Activated CD4-positive, CD25-positive, alpha-beta regulatory T cell treated with anti-CD3 and anti-CD28 coated beads, Interleukin-2, amount 50 U/mL, for 16 hours (primary cell): ENCODE data around the gene FADD.
"Not testable (repeated sequence)": the region's sequence is repeated elsewhere in the genome, so short reads cannot be mapped to it uniquely, and the experiment has no call there.

ENCODE experiments used
- DNase-seq: peaks from one replicate; pipeline ENCODE4 v3.0.0-alpha.2; 2020; ENCODE audit warnings: low read depth, low spot score

Gene FADD

GRCh38 chr11:70205049-70205725 is 2.1 kb downstream of the FADD start:
- no peak for DNase-seq

GRCh38 chr11:70205766-70206165 is 2.7 kb downstream of the FADD start:
- no peak for DNase-seq

DNA sequence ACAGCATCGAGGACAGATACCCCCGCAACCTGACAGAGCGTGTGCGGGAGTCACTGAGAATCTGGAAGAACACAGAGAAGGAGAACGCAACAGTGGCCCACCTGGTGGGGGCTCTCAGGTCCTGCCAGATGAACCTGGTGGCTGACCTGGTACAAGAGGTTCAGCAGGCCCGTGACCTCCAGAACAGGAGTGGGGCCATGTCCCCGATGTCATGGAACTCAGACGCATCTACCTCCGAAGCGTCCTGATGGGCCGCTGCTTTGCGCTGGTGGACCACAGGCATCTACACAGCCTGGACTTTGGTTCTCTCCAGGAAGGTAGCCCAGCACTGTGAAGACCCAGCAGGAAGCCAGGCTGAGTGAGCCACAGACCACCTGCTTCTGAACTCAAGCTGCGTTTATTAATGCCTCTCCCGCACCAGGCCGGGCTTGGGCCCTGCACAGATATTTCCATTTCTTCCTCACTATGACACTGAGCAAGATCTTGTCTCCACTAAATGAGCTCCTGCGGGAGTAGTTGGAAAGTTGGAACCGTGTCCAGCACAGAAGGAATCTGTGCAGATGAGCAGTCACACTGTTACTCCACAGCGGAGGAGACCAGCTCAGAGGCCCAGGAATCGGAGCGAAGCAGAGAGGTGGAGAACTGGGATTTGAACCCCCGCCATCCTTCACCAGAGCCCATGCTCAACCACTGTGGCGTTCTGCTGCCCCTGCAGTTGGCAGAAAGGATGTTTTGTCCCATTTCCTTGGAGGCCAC is 3.3 kb downstream of the FADD start:
- DNase-seq = no peak

DNA sequence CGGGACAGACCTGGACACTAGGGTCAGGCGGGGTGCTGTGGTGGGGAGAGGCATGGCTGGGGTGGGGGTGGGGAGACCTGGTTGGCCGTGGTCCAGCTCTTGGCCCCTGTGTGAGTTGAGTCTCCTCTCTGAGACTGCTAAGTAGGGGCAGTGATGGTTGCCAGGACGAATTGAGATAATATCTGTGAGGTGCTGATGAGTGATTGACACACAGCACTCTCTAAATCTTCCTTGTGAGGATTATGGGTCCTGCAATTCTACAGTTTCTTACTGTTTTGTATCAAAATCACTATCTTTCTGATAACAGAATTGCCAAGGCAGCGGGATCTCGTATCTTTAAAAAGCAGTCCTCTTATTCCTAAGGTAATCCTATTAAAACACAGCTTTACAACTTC is 3.9 kb downstream of the FADD start:
- no peak for DNase-seq

DNA sequence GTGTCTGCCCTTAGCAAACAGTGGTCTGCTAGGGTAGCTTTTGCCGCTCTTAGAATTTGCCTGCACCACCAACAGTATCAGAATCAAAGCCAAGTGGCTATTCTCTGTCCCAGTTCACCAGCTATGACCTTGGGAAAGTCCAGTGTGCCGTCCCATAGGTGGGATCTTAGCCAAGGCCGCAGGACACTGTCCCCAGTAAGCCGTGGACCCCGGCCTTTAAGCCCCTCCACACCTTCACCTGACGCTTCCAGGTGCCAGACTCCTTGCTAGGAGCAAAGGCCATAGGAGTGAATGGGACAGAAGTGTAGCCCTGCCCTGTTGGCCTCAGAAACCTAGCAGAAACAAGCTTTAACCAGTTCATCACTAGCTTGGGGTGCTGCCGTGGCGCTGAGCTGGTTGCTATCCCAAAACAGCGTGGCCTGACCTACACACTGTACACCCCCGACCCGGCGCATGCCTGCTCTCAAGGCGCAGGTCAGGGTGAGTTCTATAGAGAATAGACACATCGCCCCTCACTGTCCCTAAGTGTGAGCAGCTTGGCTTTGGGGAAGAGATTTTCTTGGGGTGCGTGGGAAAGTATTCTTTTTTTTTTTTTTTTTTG is 4.5 kb downstream of the FADD start:
- DNase-seq = no peak

GRCh38 chr11:70209391-70209912 is 6.4 kb downstream of the FADD start:
- DNase-seq = no peak

DNA sequence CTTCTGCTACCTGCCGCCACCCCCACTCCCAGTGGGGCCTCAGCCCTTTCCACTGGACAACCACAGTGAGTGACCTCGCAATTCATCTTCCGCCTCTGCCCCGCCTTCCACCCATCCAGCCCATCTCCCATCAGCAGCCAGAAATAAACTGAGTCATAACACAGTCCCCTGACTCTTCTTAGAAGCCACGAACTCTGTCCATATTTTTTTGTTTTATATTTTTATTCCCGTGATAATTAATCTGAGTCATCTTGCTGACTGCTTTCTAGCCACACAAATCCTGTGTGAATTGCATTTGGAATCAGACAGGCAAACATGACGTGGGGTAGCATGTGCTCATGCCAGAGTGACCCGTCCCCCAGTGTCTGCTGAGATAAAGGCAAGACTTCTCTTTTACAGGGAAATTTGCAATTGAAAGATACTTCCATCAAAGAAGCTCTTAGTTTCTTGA is 7.0 kb downstream of the FADD start:
- DNase-seq = no peak

- DNase-seq = no peak
These were observed 7.4 kb downstream of the FADD start for GRCh38 chr11:70210530-70210929.

DNA sequence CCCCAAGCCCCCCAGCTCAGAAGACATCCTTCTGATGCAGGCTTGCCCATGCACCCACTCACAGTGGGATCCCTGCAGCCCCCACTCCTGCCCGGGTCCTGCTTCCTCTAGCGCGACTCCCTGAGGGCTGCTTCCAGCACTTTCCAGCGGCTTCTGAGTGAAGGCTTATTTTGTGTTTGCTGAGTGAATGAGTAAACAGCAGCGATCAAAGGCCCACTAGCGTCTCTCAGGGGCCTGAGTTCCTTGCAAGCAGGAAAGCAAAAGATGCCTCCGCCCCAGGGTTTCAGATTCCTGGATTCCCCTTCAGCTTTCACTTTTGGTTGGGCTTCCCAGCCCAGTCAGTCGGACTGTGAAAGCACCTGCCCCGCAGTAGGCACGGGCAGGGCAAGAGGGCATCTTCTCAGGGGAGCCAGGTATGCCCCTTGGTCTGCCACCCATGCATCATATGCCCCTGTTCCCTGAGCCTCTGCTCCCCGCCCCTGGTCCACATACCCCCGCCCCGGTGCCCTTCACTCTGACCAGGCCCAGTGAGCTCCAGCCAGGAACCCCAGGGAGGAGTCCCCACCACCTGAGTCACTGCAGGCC is 9.2 kb downstream of the FADD start:
- no peak for DNase-seq

DNA sequence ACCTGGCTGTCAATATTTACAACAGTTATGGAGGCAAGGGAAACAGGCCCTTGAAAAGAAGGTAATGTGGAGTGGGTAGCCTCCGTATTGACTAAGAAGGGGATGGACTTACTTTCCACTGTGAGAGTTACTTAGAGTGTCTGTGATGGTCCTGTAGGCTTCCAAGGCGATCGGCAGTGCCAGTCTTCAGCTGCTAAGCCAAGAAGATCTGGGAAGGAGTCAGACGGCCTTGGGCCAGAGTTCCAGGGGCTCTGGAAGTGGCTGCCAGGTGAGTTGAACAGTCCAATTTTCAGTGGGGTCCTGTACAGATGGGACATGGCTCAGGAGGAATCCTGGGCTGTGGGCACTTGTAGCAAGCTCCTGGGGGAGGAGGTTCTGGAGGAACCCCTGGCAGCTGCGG is 14.3 kb downstream of the FADD start:
- DNase-seq = not testable (repeated sequence)

GRCh38 chr11:70218076-70218475 is 15.0 kb downstream of the FADD start:
- DNase-seq = not testable (repeated sequence)

- DNase-seq = no peak
These were observed 17.0 kb downstream of the FADD start for GRCh38 chr11:70220136-70220535.

DNA sequence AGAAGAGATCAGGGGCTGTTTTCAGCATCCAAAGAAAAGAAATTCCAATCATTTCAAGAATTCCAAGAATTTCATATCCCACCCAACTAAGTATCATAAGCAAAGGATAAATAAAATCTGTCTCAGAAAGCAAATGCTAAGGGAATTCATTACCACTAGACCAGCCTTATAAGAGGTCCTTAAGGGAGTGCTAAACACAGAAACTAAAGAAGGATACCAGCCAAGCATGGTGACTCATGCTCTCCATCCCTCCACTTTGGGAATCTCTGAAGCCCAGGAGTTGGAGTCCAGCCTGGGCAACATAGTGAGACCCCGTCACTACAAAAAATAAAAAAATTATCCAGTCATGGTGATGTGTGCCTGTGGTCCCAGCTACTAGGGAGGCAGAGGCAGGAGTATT is 17.8 kb downstream of the FADD start:
- DNase-seq = no peak

DNA sequence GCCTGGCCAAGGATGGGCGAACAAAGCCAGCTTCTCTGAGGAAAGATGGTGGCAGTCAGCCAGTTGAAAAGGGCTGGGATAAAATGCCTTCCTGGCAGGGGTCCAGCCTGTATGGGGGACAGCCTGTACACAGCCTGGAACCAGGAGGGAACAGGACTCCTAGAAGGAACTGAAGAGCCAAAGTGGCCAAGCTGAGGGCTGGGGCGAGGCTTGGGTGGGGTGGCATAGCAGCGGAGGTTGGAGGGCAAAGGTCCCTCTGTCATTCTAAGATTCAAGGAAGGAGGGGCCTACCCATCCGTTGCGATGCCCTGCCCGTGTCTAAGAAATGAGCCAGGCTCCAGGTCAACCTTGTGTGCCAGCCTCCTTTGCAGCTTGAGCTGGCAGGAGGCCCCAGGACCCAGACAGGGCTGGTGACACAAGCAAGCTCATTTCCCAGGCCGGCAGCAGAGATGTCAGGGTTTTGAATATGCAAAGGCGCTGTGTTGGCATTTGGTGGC is 22.6 kb downstream of the FADD start:
- no peak for DNase-seq

DNA sequence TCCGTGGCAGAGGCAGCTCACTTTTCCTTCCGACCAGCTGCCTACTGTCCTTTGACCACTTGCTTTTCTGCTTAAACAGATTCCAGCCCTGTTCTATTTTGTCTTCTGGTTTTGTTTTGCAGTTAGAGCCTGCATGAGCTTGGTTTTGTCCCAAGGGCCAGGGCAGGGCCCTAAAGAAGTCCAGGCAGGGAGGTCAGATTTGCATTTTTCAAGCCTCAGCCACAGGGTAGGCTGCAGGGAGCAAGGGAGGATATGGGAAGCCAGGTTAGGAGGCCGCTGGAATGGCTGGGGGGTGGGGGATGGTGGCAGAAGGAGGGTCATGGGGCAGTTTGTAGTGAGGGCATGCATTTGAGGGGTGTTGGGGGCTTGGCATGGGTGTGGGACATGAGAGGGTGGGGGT is 23.1 kb downstream of the FADD start:
- DNase-seq = no peak

- DNase-seq = no peak
These were observed 23.9 kb downstream of the FADD start for GRCh38 chr11:70226967-70227366.

DNA sequence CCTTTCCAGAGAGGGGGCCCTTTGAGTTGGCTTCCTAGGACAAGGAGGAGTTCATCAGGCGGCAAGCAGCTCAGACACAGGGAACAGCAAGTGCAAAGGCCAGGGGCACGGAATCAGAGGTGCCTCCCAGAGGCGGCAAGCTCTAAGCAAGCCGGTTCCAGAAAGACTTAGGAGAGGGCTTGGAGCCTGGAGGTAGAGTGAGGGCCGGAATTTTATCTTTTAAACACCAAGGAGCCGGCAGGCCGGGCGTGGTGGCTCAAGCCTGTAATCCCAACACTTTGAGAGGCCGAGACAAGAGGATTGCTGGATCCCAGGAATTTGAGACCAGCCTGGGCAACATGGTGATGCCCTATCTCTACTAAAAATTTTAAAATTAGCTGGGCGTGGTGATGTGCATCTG is 26.6 kb downstream of the FADD start:
- DNase-seq = no peak

GRCh38 chr11:70230151-70230839 is 27.2 kb downstream of the FADD start:
- DNase-seq = no peak

- no peak for DNase-seq
These were observed 28.0 kb downstream of the FADD start for GRCh38 chr11:70230840-70231710.

- no peak for DNase-seq
These were observed 29.9 kb downstream of the FADD start for GRCh38 chr11:70233034-70233433.
